ENCODE results near the gene ADGRE3.

ADGRE3 gene

DNA sequence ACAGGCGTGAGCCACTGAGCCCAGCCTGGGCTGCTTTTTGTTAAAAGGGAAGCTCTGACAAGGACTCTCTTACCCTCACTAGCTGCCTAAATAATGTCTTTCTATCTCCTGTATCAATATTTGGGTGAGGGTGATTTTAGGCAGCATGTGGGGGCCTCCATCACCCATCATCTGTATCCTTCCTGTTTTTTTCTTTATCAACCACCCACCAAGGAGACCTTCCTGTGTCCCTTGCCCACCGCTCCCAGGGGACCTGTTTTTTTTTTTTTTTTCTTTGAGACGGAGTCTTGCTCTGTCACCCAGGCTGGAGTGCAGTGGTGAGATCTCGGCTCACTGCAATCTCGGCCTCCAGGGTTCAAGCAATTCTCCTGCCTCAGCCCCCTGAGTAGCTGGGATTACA, 97.4 kb downstream of the ADGRE3 start:
- Histone ChIP-seq H3K27me3 (replicated peaks; ENCODE audit: control insufficient read depth, insufficient read depth, low read length) (no peaks in the 10 kb centered on the region), H3K4me3 (replicated peaks; ENCODE audit: low read depth, low read length) (no peak overlapping the region), H3K36me3 (ENCODE audit: control insufficient read depth, insufficient read depth, low read length) (no peaks in the 10 kb centered on the region)
- DNase-seq (ENCODE audit: extremely low read depth, insufficient read length) = no peak
- TF ChIP-seq, protein P1, sequence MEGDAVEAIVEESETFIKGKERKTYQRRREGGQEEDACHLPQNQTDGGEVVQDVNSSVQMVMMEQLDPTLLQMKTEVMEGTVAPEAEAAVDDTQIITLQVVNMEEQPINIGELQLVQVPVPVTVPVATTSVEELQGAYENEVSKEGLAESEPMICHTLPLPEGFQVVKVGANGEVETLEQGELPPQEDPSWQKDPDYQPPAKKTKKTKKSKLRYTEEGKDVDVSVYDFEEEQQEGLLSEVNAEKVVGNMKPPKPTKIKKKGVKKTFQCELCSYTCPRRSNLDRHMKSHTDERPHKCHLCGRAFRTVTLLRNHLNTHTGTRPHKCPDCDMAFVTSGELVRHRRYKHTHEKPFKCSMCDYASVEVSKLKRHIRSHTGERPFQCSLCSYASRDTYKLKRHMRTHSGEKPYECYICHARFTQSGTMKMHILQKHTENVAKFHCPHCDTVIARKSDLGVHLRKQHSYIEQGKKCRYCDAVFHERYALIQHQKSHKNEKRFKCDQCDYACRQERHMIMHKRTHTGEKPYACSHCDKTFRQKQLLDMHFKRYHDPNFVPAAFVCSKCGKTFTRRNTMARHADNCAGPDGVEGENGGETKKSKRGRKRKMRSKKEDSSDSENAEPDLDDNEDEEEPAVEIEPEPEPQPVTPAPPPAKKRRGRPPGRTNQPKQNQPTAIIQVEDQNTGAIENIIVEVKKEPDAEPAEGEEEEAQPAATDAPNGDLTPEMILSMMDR (IDR thresholded peaks at IDR 0.05; ENCODE audit: insufficient read depth, low read length, poor library complexity, severe bottlenecking) = no peak

DNA sequence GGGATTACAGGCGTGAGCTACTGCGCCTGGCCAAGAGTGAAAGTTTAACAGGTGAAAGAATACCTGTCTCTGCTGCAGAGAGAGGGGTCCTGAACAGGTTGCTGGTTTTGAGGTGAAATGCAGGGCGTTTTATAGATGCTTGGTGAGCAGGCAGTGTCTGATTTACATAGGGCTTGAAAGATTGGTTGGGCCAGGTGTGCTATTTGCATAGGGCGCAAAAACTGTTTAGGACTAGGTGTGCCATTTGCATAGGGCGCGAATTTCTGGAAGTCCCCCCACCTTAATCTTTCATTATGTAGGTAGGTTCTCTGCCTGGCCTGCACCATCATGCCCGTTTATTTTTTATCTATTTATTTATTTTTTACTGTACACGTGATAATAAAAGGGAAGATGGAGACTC, 98.3 kb downstream of the ADGRE3 start:
- Histone ChIP-seq H3K4me3 (replicated peaks; ENCODE audit: low read depth, low read length) (no peak overlapping the region), H3K27me3 (replicated peaks; ENCODE audit: control insufficient read depth, insufficient read depth, low read length) (no peaks in the 10 kb centered on the region), H3K36me3 (ENCODE audit: control insufficient read depth, insufficient read depth, low read length) (no peaks in the 10 kb centered on the region)
- no peak for DNase-seq (ENCODE audit: extremely low read depth, insufficient read length)
- TF ChIP-seq, protein P1 (IDR thresholded peaks at IDR 0.05; ENCODE audit: insufficient read depth, low read length, poor library complexity, severe bottlenecking) = no peak

DNA sequence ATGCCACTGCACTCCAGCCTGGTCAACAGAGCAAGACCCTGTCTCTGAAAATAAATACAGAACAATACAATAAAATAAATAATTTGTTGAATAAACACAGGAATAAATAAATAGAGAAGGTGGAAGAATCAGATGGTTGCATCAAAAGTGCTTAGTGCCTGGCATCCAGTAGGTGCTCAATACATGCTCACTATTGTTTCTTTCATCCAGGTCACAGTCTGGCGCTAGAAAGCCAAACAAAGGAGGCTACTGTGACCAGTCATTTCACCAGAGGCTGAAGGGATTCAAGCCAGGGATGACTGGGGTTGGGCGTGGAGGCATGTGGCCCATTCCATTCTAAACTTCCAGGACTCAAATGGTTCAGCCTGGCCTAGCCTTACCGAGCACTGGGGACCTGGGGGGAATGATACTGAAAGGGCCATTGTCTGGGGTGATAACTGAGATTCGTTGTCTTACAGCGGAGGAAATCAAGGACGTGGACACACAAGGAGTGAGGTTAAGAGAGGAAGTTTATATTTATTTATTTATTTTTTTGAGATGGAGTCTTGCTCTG, 99.1 kb downstream of the ADGRE3 start:
- no peak for DNase-seq (ENCODE audit: extremely low read depth, insufficient read length)
- Histone ChIP-seq H3K4me3 (replicated peaks; ENCODE audit: low read depth, low read length) (no peak overlapping the region), H3K27me3 (replicated peaks; ENCODE audit: control insufficient read depth, insufficient read depth, low read length) (no peaks in the 10 kb centered on the region), H3K36me3 (ENCODE audit: control insufficient read depth, insufficient read depth, low read length) (no peaks in the 10 kb centered on the region)
- TF ChIP-seq, protein P1 (IDR thresholded peaks at IDR 0.05; ENCODE audit: insufficient read depth, low read length, poor library complexity, severe bottlenecking) = no peak

DNA sequence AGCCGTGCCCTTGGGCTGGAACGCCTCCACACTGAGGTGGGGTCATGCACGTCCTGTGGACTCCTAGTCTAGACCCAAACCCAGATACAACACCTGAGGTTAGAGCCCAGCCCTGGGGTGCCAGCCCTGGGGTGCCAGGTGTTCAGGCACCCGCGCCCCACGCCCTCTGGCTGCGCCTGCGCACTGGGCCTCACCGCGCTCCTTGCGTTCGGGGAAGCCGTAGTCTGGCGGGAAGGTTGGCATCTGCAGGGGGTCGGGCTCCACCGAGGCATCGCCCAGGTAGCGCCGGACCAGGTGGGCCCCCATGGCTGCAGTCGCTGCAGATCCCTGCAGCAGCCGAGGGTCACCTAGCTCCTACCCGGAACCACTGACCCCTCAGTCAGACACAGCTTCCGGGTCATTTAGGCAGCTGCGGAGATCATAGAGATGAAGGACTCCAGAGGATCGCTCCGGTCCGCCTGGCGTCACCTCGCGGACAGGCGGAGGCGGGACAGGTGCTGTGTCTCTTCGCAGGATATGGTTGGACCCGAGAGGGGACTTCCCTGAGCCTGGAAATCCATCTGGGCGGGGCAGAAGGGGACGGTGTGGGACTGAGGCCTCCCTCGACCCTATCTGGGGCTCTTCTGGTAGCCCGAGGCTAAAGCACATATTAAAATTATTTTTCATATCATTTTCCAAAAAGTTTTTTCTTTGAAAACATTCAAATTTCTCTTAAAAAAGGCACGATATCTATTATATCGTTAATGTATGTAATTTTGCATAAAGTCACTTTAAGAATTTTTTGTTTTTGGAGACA, 102.8 kb downstream of the ADGRE3 start, which contains the start of gene NDUFB7:
Gene NDUFB7 (minus strand): TSS at position 372 of the 796 bp plus-strand sequence. CDS start 66 bp downstream, at position 306.
- H3K36me3 ChIP-seq (ENCODE audit: control insufficient read depth, insufficient read depth, low read length) = peaks cover 4% of the 10 kb centered on the region
- peak; percentile 97 for DNase-seq (ENCODE audit: extremely low read depth, insufficient read length)
- TF ChIP-seq, protein P1 (IDR thresholded peaks at IDR 0.05; ENCODE audit: insufficient read depth, low read length, poor library complexity, severe bottlenecking) = peak; percentile 99
- peak within 1 kb of the TSS; percentile 93 for H3K4me3 ChIP-seq (replicated peaks; ENCODE audit: low read depth, low read length)
- no peaks in the 10 kb centered on the region for H3K27me3 ChIP-seq (replicated peaks; ENCODE audit: control insufficient read depth, insufficient read depth, low read length)

DNA sequence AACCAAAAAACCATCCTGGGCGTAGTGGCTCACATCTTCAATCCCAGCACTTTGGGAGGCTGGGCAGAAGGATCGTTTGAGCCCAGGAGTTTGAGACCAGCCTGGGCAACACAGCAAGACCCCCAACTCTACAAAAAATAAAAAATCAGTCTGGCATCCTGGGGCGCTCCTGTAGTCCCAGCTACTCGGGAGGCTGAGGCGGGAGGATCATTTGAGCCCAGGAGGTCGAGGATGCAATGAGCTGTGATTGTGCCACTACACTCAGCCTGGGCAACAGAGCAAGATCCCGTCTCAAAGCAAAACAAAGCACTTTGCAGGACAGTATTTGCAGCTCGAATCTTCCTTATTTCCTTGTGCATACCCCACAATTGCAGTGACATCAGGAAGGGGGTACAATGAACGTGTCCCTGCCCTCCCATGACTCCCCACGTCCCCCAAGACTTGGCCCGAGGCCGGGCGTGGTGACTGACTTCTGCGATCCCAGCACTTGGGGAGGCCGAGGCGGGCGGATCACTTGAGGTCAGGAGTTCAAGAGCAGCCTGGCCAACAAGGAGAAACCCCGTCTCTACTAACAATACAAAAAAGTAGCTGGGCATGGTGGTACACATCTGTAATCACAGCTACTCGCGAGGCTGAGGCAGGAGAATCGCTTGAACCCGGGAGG, 103.6 kb downstream of the ADGRE3 start:
- H3K4me3 ChIP-seq (replicated peaks; ENCODE audit: low read depth, low read length) = peak overlapping the region; percentile 93
- H3K27me3 ChIP-seq (replicated peaks; ENCODE audit: control insufficient read depth, insufficient read depth, low read length) = no peaks in the 10 kb centered on the region
- peaks cover 8% of the 10 kb centered on the region for H3K36me3 ChIP-seq (ENCODE audit: control insufficient read depth, insufficient read depth, low read length)
- no peak for DNase-seq (ENCODE audit: extremely low read depth, insufficient read length)
- TF ChIP-seq, protein P1 (IDR thresholded peaks at IDR 0.05; ENCODE audit: insufficient read depth, low read length, poor library complexity, severe bottlenecking) = no peak
